HG03460 (cell line): ENCODE measurements around the gene CMTM6.
"Not testable (repeated sequence)": the region's sequence is repeated elsewhere in the genome, so short reads cannot be mapped to it uniquely, and the experiment has no call there.

Experiments
- ATAC-seq: cut with Tn5 transposase; IDR thresholded peaks from one replicate; pipeline ENCODE4 v1.9.1; 2021; ENCODE audit not compliant: unreplicated experiment

Gene CMTM6

DNA sequence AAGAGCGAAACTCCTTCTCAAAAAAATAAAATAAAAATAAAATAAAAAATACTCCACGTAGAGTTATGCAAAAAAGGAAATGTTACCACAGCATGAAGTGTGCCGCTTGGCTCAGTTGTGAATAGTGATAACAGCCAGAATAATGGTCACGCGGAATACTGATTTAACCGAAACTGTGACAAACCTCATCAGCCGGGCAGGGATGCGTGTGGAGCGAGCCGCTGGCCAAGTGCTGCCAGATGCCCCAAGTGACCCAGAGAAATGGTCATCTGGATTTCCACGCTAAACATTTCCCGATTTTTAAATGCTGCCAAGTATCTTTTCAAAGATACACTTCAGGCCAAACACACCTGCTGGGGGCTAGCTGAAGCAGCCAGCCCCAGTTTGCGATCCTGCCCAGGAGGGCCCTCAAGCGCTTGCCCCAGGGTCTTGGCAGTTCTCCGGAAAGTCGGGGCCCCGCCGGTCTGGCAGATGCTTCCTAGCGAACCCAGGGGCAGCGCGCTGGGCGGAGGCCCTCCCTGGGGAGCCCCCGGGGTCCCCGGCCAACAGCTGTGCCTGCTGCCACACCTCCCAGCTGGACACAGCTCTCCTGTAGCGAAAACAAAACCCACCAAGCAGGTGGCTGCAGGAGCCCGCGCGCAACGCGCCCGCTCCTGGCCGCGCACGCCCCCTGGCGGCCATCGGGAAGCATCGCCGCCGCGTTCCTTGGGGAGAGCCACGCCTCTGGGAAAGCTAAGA lies 35.1 kb downstream of the CMTM6 start:
- peak; percentile 80 for ATAC-seq

DNA sequence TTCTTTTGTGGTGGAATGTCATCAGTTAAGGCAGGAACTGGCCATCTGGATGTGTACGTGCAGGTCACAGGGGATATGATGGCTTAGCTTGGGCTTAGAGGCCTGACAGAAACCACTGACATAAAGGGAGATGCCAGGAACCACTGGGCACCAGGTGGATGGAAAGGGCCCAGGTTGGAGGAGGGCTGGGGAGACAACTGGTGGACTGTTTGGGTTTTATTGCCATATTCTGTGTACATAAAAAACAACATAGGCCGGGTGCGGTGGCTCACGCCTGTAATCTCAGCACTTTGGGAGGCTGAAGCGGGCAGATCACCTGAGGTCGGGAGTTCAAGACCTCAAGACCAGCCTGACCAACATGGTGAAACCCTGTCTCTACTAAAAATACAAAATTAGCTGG lies 35.8 kb downstream of the CMTM6 start:
- ATAC-seq, result not testable (repeated sequence)

DNA sequence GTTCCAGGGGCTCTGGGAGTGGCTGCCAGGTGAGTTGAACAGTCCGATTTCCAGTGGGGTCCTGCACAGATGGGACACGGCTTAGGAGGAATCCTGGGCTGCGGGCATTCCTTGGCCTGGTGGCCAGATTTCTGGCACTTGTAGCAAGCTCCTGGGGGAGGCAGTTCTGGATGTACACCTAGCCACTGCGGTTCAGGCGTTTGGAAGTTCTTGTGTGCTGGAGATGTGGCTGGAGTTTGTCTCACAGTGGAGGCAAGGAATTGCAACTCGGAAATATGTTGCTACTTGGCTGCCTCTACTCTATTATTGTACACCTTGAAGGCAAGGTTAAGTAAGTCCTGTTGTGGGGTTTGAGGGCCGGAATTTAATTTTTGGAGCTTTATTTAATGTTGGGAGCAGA lies 37.9 kb downstream of the CMTM6 start:
- ATAC-seq, result not testable (repeated sequence)

DNA sequence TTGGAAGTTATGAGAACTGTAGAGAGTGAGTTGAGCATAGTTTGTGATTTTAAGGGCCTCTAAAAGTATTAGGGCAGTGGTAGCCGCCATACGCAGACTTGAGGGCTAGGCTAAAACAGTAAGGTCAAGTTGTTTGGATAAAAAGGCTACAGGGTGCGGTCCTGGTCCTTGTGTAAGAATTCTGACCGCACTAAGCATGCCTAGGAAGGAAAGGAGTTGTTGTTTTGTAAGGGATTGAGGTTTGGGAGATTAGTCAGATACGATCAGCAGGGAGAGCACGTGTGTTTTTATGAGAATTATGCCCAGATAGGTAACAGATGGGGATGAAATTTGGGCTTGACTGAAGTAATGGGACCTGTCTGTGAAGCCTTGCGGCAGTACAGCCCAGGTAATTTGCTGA lies 39.2 kb downstream of the CMTM6 start:
- ATAC-seq, result not testable (repeated sequence)

- not testable (repeated sequence) for ATAC-seq
These were observed 40.3 kb downstream of the CMTM6 start for GRCh38 chr3:32462191-32462986.

DNA sequence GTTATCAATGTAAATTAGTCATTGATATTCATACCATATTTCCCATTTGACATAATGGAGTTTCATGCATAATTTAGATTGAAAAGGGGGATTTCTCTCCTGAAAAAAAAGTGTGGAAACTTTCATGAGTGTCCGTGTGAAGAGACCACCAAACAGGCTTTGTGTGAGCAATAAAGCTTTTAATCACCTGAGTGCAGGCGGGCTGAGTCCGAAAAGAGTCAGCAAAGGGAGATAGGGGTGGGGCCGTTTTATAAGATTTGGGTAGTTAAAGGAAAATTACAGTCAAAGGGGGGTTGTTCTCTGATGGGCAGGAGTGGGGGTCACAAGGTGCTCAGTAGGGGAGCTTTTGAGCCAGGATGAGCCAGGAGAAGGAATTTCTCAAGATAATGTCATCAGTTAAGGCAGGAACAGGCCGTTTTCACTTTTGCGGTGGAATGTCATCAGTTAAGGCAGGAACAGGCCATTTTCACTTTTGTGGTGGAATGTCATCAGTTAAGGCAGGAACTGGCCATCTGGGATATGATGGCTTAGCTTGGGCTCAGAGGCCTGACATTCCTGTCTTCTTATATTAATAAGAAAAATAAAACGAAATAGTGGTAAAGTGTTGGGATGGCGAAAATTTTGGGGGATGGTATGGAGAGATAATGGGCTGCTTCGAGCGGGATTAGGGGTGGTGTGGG lies 41.7 kb downstream of the CMTM6 start:
- ATAC-seq, result not testable (repeated sequence)

GRCh38 chr3:32460031-32460749 lies 42.5 kb downstream of the CMTM6 start:
- peak; percentile 80 for ATAC-seq

DNA sequence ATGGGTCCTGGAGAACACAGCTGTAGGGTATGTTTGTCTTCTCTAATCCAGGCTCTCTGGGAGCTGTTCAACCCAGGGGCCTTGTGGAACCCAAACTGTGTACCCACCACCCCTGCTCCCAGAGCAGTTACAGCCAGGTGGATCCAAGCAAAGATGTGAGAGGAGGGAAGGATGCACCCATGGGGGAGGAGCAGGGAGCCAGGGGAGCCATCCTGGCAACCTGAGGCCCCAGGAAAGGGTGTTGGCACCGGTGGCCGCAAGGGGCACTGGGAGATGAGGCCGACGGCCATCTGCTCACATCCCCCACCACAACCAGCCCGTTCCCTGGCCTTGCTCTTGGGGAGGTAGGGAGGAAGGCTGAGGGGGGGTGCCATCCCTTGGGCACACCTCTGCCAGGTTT lies 43.2 kb downstream of the CMTM6 start:
- no peak for ATAC-seq

GRCh38 chr3:32457971-32458471 lies 44.6 kb downstream of the CMTM6 start:
- ATAC-seq, result peak; percentile 45

- ATAC-seq, result no peak
These were observed 46.1 kb downstream of the CMTM6 start for GRCh38 chr3:32456429-32457130.

GRCh38 chr3:32455609-32456428 lies 46.8 kb downstream of the CMTM6 start:
- peak; percentile 35 for ATAC-seq

- no peak for ATAC-seq
These were observed 47.7 kb downstream of the CMTM6 start for GRCh38 chr3:32454731-32455608.

GRCh38 chr3:32454111-32454510 lies 48.5 kb downstream of the CMTM6 start:
- ATAC-seq, result no peak

GRCh38 chr3:32453346-32453745 lies 49.3 kb downstream of the CMTM6 start:
- no peak for ATAC-seq

DNA sequence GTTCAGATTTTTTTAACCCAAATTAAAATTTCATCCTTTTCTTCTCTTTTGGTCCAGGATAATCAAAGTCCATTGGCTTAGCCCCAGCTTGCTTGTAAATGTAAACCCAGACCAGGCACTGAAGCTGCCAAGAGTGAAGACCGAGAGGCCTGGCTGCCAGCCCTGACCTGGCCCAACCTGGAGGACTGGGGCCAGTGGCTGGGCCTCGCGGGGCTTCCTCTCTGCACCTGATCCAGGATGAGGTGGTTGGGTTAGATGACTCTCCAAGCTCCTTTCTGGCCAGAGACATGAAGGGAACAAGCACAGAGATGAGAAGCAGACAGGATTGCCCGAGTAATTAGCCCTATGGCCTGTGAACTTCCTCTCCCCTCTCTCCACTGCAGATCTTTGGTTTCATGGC lies 50.6 kb downstream of the CMTM6 start:
- ATAC-seq, result no peak

DNA sequence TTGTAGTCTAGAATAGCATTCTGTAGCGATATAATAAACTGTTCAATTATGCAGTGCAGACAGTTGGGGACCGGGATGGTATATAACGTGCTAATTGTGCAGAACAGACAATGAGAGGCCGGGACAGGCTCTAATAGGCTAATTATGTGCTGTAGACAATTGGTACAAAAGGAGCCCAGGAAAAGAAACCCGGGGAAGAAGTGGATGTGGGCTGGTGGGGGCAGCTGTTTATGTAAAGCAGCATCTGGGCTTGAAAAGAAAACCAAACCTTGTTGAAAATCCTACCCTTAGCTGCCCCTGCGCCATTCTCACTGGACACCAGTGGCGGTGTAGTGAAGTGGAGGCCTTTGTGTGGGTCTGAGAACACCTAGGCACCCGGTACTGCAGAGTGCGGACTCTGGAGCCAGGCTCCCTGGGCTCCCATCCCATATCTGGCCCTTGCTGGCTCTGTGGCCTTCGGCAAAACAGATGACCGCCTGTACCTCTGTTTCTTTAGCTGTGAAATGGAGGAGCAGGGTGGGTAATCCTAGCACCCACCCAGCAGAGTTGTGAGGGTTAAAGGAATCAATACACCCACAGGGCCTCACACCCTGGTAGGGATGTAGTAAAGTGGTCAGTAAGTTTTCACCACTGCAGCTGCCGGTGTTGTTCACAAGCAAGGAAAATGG lies 51.5 kb downstream of the CMTM6 start:
- ATAC-seq, result no peak

DNA sequence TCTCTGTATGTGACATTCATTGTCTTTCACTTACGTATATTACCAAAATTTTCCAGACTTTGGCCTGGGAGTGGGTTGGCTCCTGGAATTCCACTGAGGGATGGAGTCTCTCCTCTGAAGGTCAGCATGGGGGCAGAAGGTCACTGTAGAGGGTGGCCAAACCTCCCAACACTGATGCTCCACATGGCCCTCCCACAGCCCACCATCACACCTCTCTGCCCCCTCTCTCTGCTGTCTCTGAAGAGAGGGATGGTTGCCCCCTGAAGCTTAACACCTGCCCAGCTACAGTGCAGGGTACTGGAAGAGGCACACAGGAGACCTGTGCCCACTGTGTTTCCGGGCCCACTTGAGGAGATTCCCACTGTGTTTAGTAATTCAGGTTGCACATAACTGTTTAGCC lies 52.2 kb downstream of the CMTM6 start:
- no peak for ATAC-seq

GRCh38 chr3:32449691-32450090 lies 53.0 kb downstream of the CMTM6 start:
- no peak for ATAC-seq
